ENCODE data around the gene TAS2R14.

The TAS2R14 gene

DNA sequence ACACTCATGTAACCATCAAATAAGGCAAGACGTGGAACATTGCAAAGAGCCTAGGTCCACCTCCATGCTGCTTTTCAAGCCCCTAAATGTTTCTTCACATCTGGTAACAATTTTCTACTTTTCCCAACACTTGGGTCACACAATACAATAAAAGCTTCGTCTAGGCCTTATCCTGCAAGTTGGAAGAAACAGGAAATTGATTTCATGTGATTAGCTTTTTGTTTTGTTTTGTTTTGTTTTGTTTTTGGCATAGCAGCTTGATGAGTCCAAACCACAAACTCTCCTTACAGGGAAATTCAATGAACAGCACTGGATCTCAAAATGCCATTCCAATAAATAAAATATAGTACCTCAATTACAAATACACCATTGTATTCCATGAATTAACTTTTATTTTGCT, 28.3 kb upstream of the TAS2R14 start:
- TF ChIP-seq, protein P1, sequence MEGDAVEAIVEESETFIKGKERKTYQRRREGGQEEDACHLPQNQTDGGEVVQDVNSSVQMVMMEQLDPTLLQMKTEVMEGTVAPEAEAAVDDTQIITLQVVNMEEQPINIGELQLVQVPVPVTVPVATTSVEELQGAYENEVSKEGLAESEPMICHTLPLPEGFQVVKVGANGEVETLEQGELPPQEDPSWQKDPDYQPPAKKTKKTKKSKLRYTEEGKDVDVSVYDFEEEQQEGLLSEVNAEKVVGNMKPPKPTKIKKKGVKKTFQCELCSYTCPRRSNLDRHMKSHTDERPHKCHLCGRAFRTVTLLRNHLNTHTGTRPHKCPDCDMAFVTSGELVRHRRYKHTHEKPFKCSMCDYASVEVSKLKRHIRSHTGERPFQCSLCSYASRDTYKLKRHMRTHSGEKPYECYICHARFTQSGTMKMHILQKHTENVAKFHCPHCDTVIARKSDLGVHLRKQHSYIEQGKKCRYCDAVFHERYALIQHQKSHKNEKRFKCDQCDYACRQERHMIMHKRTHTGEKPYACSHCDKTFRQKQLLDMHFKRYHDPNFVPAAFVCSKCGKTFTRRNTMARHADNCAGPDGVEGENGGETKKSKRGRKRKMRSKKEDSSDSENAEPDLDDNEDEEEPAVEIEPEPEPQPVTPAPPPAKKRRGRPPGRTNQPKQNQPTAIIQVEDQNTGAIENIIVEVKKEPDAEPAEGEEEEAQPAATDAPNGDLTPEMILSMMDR (IDR thresholded peaks at IDR 0.05): no peak
- Histone ChIP-seq H3K9me3 (no peaks in the 10 kb centered on the region), H3K4me1 (ENCODE audit: control insufficient read depth in 1 of 2, insufficient read depth in 1 of 2, low read depth in 1 of 2, low read length in 1 of 2) (no peaks in the 10 kb centered on the region), H3K27ac (no peak overlapping the region), H3K27me3 (no peaks in the 10 kb centered on the region), H3K4me3 (ENCODE audit: low read depth in 1 of 2, low read length in 1 of 2) (no peak overlapping the region), H3K36me3 (no peaks in the 10 kb centered on the region)

DNA sequence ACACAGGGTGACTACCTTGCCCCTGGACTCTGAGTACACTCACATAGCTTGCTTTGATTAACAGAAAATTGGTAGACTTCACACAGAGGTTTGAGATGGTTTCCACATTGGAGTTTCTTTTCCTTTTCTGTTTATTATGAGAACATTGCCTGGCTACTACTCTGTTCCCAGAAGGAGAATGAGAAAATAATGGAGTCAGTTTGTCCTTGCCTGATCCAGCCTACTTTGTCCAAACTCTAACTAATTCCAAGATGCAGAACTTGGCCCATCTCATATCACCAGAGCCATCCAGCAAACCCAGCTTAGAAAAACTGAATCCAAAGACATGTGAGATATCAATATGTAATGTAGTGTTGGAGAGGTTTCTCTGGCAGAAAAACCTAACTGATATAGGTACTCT, 27.3 kb upstream of the TAS2R14 start:
- Histone ChIP-seq H3K27me3 (no peaks in the 10 kb centered on the region), H3K4me3 (ENCODE audit: low read depth in 1 of 2, low read length in 1 of 2) (no peak overlapping the region), H3K9me3 (no peaks in the 10 kb centered on the region), H3K36me3 (no peaks in the 10 kb centered on the region), H3K4me1 (ENCODE audit: control insufficient read depth in 1 of 2, insufficient read depth in 1 of 2, low read depth in 1 of 2, low read length in 1 of 2) (no peaks in the 10 kb centered on the region), H3K27ac (no peak overlapping the region)
- TF ChIP-seq, protein P1 (IDR thresholded peaks at IDR 0.05): no peak

- Histone ChIP-seq H3K4me3 (ENCODE audit: low read depth in 1 of 2, low read length in 1 of 2) (no peak overlapping the region), H3K27ac (no peak overlapping the region), H3K4me1 (ENCODE audit: control insufficient read depth in 1 of 2, insufficient read depth in 1 of 2, low read depth in 1 of 2, low read length in 1 of 2) (no peaks in the 10 kb centered on the region), H3K9me3 (no peaks in the 10 kb centered on the region), H3K27me3 (no peaks in the 10 kb centered on the region), H3K36me3 (no peaks in the 10 kb centered on the region)
- TF ChIP-seq, protein P1 (IDR thresholded peaks at IDR 0.05): no peak
Observed at GRCh38 chr12:10965476-10965875, 26.4 kb upstream of the TAS2R14 start.

DNA sequence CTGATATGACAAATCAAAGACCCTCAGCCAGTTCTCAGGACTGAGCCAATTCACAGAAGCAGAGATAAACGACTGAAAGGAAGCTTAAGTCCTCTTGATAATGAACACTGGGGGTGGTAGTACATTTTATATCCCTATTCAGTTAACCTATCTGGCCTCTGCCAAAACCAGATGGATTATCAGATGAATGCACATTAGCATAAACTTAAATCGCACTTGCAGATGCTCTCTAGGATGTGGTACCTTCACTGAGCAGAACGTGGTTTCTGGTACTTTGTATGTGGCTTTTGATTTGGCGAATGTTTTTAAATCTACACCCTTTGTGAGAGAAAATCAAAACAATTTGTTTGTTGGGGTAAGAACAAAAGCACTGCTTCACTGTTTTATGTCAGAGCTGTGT, 21.1 kb upstream of the TAS2R14 start:
- TF ChIP-seq, protein P1 (IDR thresholded peaks at IDR 0.05): no peak
- Histone ChIP-seq H3K4me3 (ENCODE audit: low read depth in 1 of 2, low read length in 1 of 2) (no peak overlapping the region), H3K4me1 (ENCODE audit: control insufficient read depth in 1 of 2, insufficient read depth in 1 of 2, low read depth in 1 of 2, low read length in 1 of 2) (no peaks in the 10 kb centered on the region), H3K36me3 (no peaks in the 10 kb centered on the region), H3K27me3 (no peaks in the 10 kb centered on the region), H3K27ac (no peak overlapping the region), H3K9me3 (no peaks in the 10 kb centered on the region)

GRCh38 chr12:10959804-10960203, 20.7 kb upstream of the TAS2R14 start:
- no peaks in the 10 kb centered on the region for H3K4me1 ChIP-seq (ENCODE audit: control insufficient read depth in 1 of 2, insufficient read depth in 1 of 2, low read depth in 1 of 2, low read length in 1 of 2)
- no peaks in the 10 kb centered on the region for H3K36me3 ChIP-seq
- H3K9me3 ChIP-seq: no peaks in the 10 kb centered on the region
- no peaks in the 10 kb centered on the region for H3K27me3 ChIP-seq
- TF ChIP-seq, protein P1 (IDR thresholded peaks at IDR 0.05): no peak
- no peak overlapping the region for H3K27ac ChIP-seq
- no peak overlapping the region for H3K4me3 ChIP-seq (ENCODE audit: low read depth in 1 of 2, low read length in 1 of 2)

DNA sequence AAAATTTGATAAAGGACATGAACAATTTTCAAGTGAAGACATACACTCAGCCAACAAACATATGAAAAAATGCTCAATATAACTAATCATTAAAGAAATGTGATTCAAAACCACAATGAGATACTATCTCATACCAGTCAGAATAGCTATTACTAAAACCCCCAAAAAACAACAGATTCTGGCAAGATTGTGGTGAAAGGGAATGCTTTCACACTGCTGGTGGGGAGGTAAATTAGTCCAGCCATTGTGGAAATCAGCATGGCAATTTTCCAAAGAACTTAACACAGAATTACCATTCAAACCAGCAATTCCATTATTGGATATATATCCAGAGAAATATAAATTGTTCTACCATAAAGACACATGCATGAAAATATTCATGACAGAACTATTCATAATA, 18.7 kb upstream of the TAS2R14 start:
- no peak overlapping the region for H3K4me3 ChIP-seq (ENCODE audit: low read depth in 1 of 2, low read length in 1 of 2)
- H3K27ac ChIP-seq: no peak overlapping the region
- no peaks in the 10 kb centered on the region for H3K9me3 ChIP-seq
- H3K36me3 ChIP-seq: no peaks in the 10 kb centered on the region
- TF ChIP-seq, protein P1 (IDR thresholded peaks at IDR 0.05): no peak
- no peaks in the 10 kb centered on the region for H3K27me3 ChIP-seq
- H3K4me1 ChIP-seq (ENCODE audit: control insufficient read depth in 1 of 2, insufficient read depth in 1 of 2, low read depth in 1 of 2, low read length in 1 of 2): no peaks in the 10 kb centered on the region
